ENCODE measurements around the gene ZNF664. TPM values are rescaled to one million over a fixed set of nuclear protein-coding genes. Genes with fewer than 3 reads are reported as not detected.

The ZNF664 gene
- total and polyA plus RNA-seq, 2 of the 8 experiments (the other 6 are each of a cell fraction or from before 2014, with no cell fraction given), result 22.8 to 51.4 TPM

GRCh38 chr12:124008595-124008994 lies 35.6 kb downstream of the ZNF664 start (continued):
- TF ChIP-seq CHD7 (IDR thresholded peaks at IDR 0.05; ENCODE audit: insufficient replicate concordance, low read length), result no peak
- no peak for TF ChIP-seq SAP30 (IDR thresholded peaks at IDR 0.05; ENCODE audit: insufficient read depth, insufficient replicate concordance, low read length)
- no peak for TF ChIP-seq CBX8 (IDR thresholded peaks at IDR 0.05; ENCODE audit: borderline replicate concordance, low read depth, low read length)
- TF ChIP-seq NANOG (IDR thresholded peaks at IDR 0.05; ENCODE audit: insufficient read depth, low read depth, low read length, poor library complexity, severe bottlenecking), result no peak
